Measurements from ENCODE around the gene FCN2. TPM values are rescaled to one million over a fixed set of nuclear protein-coding genes. Genes with fewer than 3 reads are reported as not detected.

The FCN2 gene
- polyA plus RNA-seq, 1 of the 3 experiments (the other 2 are of a cell fraction) = not detected

DNA sequence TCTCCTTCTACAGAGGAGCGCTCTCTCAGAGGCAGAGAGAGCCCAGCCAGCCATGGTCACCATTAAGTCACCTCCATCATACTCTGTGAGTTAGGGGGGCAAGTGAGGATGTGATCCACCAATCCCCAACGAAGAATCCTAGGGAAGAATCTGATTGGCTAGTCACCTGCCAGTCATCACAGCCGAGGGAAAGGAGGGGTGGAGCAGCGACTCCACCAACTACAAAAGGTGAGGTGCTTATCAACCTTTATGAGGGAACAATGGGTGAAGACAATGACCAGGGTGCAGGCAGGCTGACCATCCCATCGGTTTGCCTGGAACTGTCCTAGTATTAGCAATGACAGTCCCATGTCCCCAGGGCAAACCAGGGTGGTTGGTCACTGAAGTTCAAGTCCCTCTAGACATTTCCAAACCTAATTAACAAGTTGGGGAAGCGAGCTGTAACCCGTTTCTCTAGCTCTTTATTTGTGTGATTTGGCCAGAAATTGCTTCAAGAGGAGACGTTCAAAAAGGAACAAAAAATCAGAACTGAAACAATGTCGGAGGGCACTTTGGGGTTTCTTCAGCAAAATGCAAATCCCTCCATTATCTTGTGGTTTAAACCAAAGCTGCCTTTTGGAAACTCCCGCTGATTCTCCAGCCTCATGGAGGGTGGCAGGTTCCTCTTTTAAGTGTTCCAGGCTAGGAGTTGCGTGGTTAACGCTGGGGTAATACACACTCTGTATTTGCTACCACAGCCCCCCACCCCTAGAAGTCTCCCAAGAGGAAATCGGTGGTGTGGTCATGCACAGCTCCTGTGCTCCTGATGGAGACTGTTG lies 55.9 kb downstream of the FCN2 start:
- H3K27me3 ChIP-seq (ENCODE audit: insufficient read depth) = no peaks in the 10 kb centered on the region
- CTCF ChIA-PET = interaction anchor here (0.9 to 1.2 kb wide), 2 partner anchors 24 to 30 kb away, joined by 3 to 4 read pairs; no protein-coding TSS in a partner anchor

More for the DNA sequence above, 55.9 kb downstream of the FCN2 start:
- TF ChIP-seq, protein P1, sequence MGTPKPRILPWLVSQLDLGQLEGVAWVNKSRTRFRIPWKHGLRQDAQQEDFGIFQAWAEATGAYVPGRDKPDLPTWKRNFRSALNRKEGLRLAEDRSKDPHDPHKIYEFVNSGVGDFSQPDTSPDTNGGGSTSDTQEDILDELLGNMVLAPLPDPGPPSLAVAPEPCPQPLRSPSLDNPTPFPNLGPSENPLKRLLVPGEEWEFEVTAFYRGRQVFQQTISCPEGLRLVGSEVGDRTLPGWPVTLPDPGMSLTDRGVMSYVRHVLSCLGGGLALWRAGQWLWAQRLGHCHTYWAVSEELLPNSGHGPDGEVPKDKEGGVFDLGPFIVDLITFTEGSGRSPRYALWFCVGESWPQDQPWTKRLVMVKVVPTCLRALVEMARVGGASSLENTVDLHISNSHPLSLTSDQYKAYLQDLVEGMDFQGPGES (IDR thresholded peaks at IDR 0.05; ENCODE audit: low read depth, low read length) = no peak
- TF ChIP-seq NFIC (IDR thresholded peaks at IDR 0.05; ENCODE audit: borderline replicate concordance) (no peak), JUND (IDR thresholded peaks at IDR 0.05) (no peak), TCF12 (IDR thresholded peaks at IDR 0.05) (no peak), USF1 (IDR thresholded peaks at IDR 0.05; ENCODE audit: borderline replicate concordance, low read depth) (no peak), GATA2 (CRISPR knock-in tag; IDR thresholded peaks at IDR 0.05) (no peak), RCOR1 (IDR thresholded peaks at IDR 0.05; ENCODE audit: low read length) (no peak), ZBTB33 (IDR thresholded peaks at IDR 0.05; ENCODE audit: borderline replicate concordance, low read depth) (no peak), EZH2phosphoT487 (IDR thresholded peaks at IDR 0.05; ENCODE audit: borderline replicate concordance, low read depth) (no peak), TAF1 (IDR thresholded peaks at IDR 0.05; ENCODE audit: borderline replicate concordance, low read depth, low read length) (no peak)
- H3K79me2 ChIP-seq (ENCODE audit: insufficient read depth) = no peaks in the 10 kb centered on the region
- H3K36me3 ChIP-seq (replicated peaks in 1 of 2; ENCODE audit: control insufficient read depth in 1 of 2, insufficient read depth in 2 of 2, low read length in 1 of 2) = no peaks in the 10 kb centered on the region
- H2AFZ ChIP-seq (ENCODE audit: low read depth) = no peak overlapping the region
- no peaks in the 10 kb centered on the region for H3K9me3 ChIP-seq
- H3K4me2 ChIP-seq = no peak overlapping the region
- H4K20me1 ChIP-seq (ENCODE audit: insufficient read depth) = no peaks in the 10 kb centered on the region
- no peaks in the 10 kb centered on the region for H3K4me1 ChIP-seq (ENCODE audit: control insufficient read depth in 1 of 2, insufficient read depth in 2 of 2, low read depth in 1 of 2, low read length in 1 of 2)
- no peak overlapping the region for H3K9ac ChIP-seq
- WGBS (ENCODE audit: low lambda C conversion rate) = 53% methylated on average over 12 of the region's 13 CpGs
- POLR2A ChIA-PET = no interaction called here
- H3F3A ChIP-seq (replicated peaks; ENCODE audit: insufficient read depth) = no peaks in the 10 kb centered on the region
- no peaks in the 10 kb centered on the region for H3K9me2 ChIP-seq
- no peak overlapping the region for H3K27ac ChIP-seq (ENCODE audit: low read depth in 2 of 2, low read length in 1 of 2)
- no peak for DNase-seq
- no peak overlapping the region for H3K4me3 ChIP-seq (ENCODE audit: low read depth in 2 of 2, low read length in 1 of 2)

Small RNA genes lying within 50 kb of the gene (small RNA-seq; reads per million reads assigned to genes)
- gene AL603650.1 (0 to 3.1 (median 0) reads per million in 7 experiments), gene MIR3689A (0 reads per million in 7 experiments), gene MIR3689B (0 reads per million in 7 experiments), gene MIR3689C (0 reads per million in 7 experiments), gene MIR3689D1 (0 reads per million in 7 experiments), gene MIR3689D2 (0 reads per million in 7 experiments), gene MIR3689E (0 reads per million in 7 experiments), gene MIR3689F (0 reads per million in 7 experiments)

Other genes starting within 250 kb of the FCN2 start
- 26.4 and 73.8 TPM in 2 replicates for gene COL5A1, start 239.0 kb upstream of the FCN2 start, polyA plus RNA-seq (2012; rRNA removed)
- gene FCN1, start 37.1 kb downstream of the FCN2 start, polyA plus RNA-seq (2012; rRNA removed) = not detected in 2 replicates
- gene OLFM1, start 206.9 kb downstream of the FCN2 start, polyA plus RNA-seq (2012; rRNA removed) = 13.3 and 15.9 TPM in 2 replicates